Activated naive CD4-positive, alpha-beta T cell (primary cell): Measurements from ENCODE around the gene TMEM45B.
"Not testable (repeated sequence)": the region's sequence is repeated elsewhere in the genome, so short reads cannot be mapped to it uniquely, and the experiment has no call there.

Source experiments
- DNase-seq, 4 experiments: peaks; one replicate each; lab custom pipeline; 2025; lab: John Stamatoyannopoulos, UW

The TMEM45B gene

GRCh38 chr11:129808241-129808640 lies 7.4 kb upstream of the TMEM45B start:
- DNase-seq, result not testable (repeated sequence)

- DNase-seq, result no peak
Observed at GRCh38 chr11:129813231-129813791, 2.3 kb upstream of the TMEM45B start.

- DNase-seq, result peak; percentile 22 to 69 (median 44)
Observed at GRCh38 chr11:129814244-129815014, 1.2 kb upstream of the TMEM45B start.

- no peak for DNase-seq
Observed at GRCh38 chr11:129817534-129818051, 1.9 kb downstream of the TMEM45B start.

- DNase-seq, result not testable (repeated sequence)
Observed at GRCh38 chr11:129818236-129818635, 2.6 kb downstream of the TMEM45B start.

- no peak for DNase-seq
Observed at GRCh38 chr11:129819237-129819636, 3.6 kb downstream of the TMEM45B start.

GRCh38 chr11:129820228-129820627 lies 4.6 kb downstream of the TMEM45B start:
- DNase-seq, result not testable (repeated sequence)

- DNase-seq, result not testable (repeated sequence)
Observed at GRCh38 chr11:129823281-129823680, 7.6 kb downstream of the TMEM45B start.

GRCh38 chr11:129823799-129824198 lies 8.2 kb downstream of the TMEM45B start:
- not testable (repeated sequence) for DNase-seq

- DNase-seq, result no peak
Observed at GRCh38 chr11:129825380-129825779, 9.7 kb downstream of the TMEM45B start.

- no peak for DNase-seq
Observed at GRCh38 chr11:129828301-129828836, 12.7 kb downstream of the TMEM45B start.

GRCh38 chr11:129829497-129829896 lies 13.8 kb downstream of the TMEM45B start:
- DNase-seq, result not testable (repeated sequence)

GRCh38 chr11:129831227-129831626 lies 15.6 kb downstream of the TMEM45B start:
- DNase-seq, result not testable (repeated sequence)

- not testable (repeated sequence) for DNase-seq
Observed at GRCh38 chr11:129833260-129833659, 17.6 kb downstream of the TMEM45B start.

GRCh38 chr11:129836423-129836891 lies 20.8 kb downstream of the TMEM45B start:
- DNase-seq, result not testable (repeated sequence)

GRCh38 chr11:129836979-129837378 lies 21.3 kb downstream of the TMEM45B start:
- DNase-seq, result no peak

- DNase-seq, result no peak
Observed at GRCh38 chr11:129840236-129840635, 24.6 kb downstream of the TMEM45B start.

GRCh38 chr11:129842138-129842537 lies 26.5 kb downstream of the TMEM45B start:
- DNase-seq, result no peak

GRCh38 chr11:129846508-129847335 lies 31.1 kb downstream of the TMEM45B start:
- DNase-seq, result no peak

GRCh38 chr11:129847361-129847760 lies 31.7 kb downstream of the TMEM45B start:
- DNase-seq, result not testable (repeated sequence)

- DNase-seq, result no peak
Observed at GRCh38 chr11:129849447-129850130, 33.9 kb downstream of the TMEM45B start.
